Urinary bladder (tissue), 4 donors: ENCODE data around the gene ASMTL. TPM values are rescaled to one million over a fixed set of nuclear protein-coding genes. Genes with fewer than 3 reads are reported as not detected.

Experiments
- DNase-seq: peaks from one replicate; pipeline ENCODE4 v3.0.0-alpha.2; 2015; ENCODE audit errors: extremely low spot score
- H3K27ac ChIP-seq: one replicate; pipeline ENCODE4 v1.5.1; 2013; ENCODE audit warnings: low read depth, mild to moderate bottlenecking, moderate library complexity
- H3K36me3 ChIP-seq: one replicate; pipeline ENCODE4 v1.6.1; 2013; ENCODE audit warnings: mild to moderate bottlenecking, moderate library complexity; ENCODE audit not compliant: insufficient read depth
- H3K4me1 ChIP-seq: one replicate; pipeline ENCODE4 v1.6.1; 2013; ENCODE audit warnings: mild to moderate bottlenecking, moderate library complexity; ENCODE audit not compliant: insufficient read depth
- H3K4me3 ChIP-seq: one replicate; pipeline ENCODE4 v1.5.1; 2013; ENCODE audit warnings: low read depth, low read length
- WGBS: extraction: QIAGEN DNeasy Blood & Tissue Kit; methylation state at CpG from one replicate; pipeline ENCODE4 v1.1.7; 2013; 5-methylcytosine and 5-hydroxymethylcytosine counted together
- polyA plus RNA-seq: library from polyadenylated mRNA; stranded (reverse); fragments of 200-250 nt; gene quantifications from one replicate; pipeline ENCODE4 v1.2.3, GENCODE V29; 2013
- total RNA-seq: library from RNA; depleted of rRNA; stranded (reverse); fragments of >200 nt; gene quantifications from one replicate; pipeline ENCODE4 v1.2.3, GENCODE V29; 2014
- donor health status: healthy with polysubstance abuse.
- donor health status: healthy.

ASMTL gene
- total and polyA plus RNA-seq, 2 donors = 9.1 to 46.2 TPM

- H3K27ac ChIP-seq = peak overlapping the region; percentile 97
- H3K4me3 ChIP-seq = peak overlapping the region; percentile 48
- no peaks in the 10 kb centered on the region for H3K4me1 ChIP-seq
- DNase-seq = peak; percentile 31
- WGBS = under 1% methylated on average over 69 of the region's 76 CpGs
- no peaks in the 10 kb centered on the region for H3K36me3 ChIP-seq
Observed at GRCh38 chrX:1392376-1393068, 60.2 kb downstream of the ASMTL start.

DNA sequence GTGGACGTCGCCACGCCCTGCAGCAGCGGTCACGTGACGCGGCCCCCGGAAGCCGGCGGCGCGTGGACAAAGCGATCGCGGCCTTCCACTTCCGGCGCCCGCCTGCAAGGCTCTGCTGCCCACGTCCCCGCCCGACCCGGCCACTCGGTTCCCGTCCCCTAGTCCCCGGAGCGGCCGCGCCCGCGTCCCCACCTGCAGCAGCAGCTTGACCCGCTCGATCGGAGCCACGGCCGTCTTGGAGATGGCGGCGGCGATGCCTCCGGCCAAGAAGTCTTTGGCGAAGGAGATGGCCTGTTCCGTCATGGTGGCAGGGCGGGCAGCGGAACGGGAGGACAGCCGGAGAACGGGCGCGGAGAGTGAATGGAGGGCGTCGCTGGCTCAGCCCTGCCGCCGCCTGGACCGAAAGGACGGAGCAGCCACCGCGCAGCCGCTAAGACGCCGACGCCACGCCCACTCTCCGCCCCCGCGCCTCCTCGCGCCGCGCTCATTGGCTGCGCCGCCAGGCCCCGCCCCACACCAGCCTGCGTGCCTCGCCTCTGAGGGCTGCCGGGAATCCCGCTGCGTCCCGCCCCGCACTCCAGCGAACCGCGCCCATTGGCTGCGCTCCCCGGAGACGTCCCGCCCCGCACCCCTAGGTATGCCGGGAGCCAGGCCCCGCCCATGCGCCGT is 60.9 kb downstream of the ASMTL start, which contains the start of gene SLC25A6:
SLC25A6 (minus strand) TSS at position 407 of the 669 bp plus-strand sequence; CDS start at position 303, 104 bp downstream.
- Histone ChIP-seq H3K36me3 (peaks cover 5% of the 10 kb centered on the region), H3K27ac (peak within 1 kb of the TSS; percentile 97), H3K4me1 (no peaks in the 10 kb centered on the region), H3K4me3 (peak within 1 kb of the TSS; percentile 86)
- WGBS = under 1% methylated on average over 90 of the region's 90 CpGs
- peak; percentile 91 for DNase-seq

DNA sequence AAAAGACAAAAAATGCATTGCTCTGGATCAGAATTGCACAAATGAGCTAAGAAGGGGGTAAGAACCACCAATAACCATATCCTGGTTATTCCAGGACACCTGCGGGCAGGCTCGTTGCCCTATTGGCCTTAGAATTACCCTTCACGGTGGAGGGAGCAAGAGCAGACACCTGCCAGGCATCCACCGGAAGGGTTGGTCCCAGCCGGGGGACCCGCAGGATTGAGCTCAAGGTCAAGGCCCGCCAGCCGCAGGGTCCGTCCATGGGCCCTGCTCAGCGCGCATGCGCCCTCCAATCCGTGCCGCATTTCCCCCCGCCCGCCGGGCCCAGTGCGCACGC is 61.4 kb downstream of the ASMTL start:
- Histone ChIP-seq H3K27ac (no peak overlapping the region), H3K4me3 (peak overlapping the region; percentile 86), H3K36me3 (peaks cover 9% of the 10 kb centered on the region), H3K4me1 (no peaks in the 10 kb centered on the region)
- DNase-seq = peak; percentile 57
- under 1% methylated on average over 19 of the region's 19 CpGs for WGBS

GRCh38 chrX:1390621-1391369 is 61.9 kb downstream of the ASMTL start:
- H3K36me3 ChIP-seq = peaks cover 12% of the 10 kb centered on the region
- no peak for DNase-seq
- 52% methylated on average over 30 of the region's 30 CpGs for WGBS
- peak overlapping the region; percentile 86 for H3K4me3 ChIP-seq
- H3K27ac ChIP-seq = no peak overlapping the region
- H3K4me1 ChIP-seq = no peaks in the 10 kb centered on the region

- H3K4me1 ChIP-seq = no peaks in the 10 kb centered on the region
- no peak for DNase-seq
- H3K4me3 ChIP-seq = no peak overlapping the region
- WGBS = 94% methylated on average over 10 of the region's 10 CpGs
- H3K27ac ChIP-seq = no peak overlapping the region
- H3K36me3 ChIP-seq = peaks cover 12% of the 10 kb centered on the region
Observed at GRCh38 chrX:1389993-1390285, 62.8 kb downstream of the ASMTL start.

GRCh38 chrX:1389181-1389992 is 63.3 kb downstream of the ASMTL start:
- Histone ChIP-seq H3K4me3 (no peak overlapping the region), H3K4me1 (no peaks in the 10 kb centered on the region), H3K36me3 (peaks cover 12% of the 10 kb centered on the region), H3K27ac (no peak overlapping the region)
- no peak for DNase-seq
- 92% methylated on average over 51 of the region's 51 CpGs for WGBS

GRCh38 chrX:1388651-1389050 is 64.1 kb downstream of the ASMTL start:
- WGBS = 93% methylated on average over 4 of the region's 4 CpGs
- peaks cover 12% of the 10 kb centered on the region for H3K36me3 ChIP-seq
- DNase-seq = no peak
- H3K4me3 ChIP-seq = no peak overlapping the region
- no peak overlapping the region for H3K27ac ChIP-seq
- no peaks in the 10 kb centered on the region for H3K4me1 ChIP-seq

- peaks cover 12% of the 10 kb centered on the region for H3K36me3 ChIP-seq
- H3K27ac ChIP-seq = no peak overlapping the region
- WGBS = 93% methylated on average over 43 of the region's 43 CpGs
- DNase-seq = no peak
- no peaks in the 10 kb centered on the region for H3K4me1 ChIP-seq
- no peak overlapping the region for H3K4me3 ChIP-seq
Observed at GRCh38 chrX:1387141-1387776, 65.5 kb downstream of the ASMTL start.

DNA sequence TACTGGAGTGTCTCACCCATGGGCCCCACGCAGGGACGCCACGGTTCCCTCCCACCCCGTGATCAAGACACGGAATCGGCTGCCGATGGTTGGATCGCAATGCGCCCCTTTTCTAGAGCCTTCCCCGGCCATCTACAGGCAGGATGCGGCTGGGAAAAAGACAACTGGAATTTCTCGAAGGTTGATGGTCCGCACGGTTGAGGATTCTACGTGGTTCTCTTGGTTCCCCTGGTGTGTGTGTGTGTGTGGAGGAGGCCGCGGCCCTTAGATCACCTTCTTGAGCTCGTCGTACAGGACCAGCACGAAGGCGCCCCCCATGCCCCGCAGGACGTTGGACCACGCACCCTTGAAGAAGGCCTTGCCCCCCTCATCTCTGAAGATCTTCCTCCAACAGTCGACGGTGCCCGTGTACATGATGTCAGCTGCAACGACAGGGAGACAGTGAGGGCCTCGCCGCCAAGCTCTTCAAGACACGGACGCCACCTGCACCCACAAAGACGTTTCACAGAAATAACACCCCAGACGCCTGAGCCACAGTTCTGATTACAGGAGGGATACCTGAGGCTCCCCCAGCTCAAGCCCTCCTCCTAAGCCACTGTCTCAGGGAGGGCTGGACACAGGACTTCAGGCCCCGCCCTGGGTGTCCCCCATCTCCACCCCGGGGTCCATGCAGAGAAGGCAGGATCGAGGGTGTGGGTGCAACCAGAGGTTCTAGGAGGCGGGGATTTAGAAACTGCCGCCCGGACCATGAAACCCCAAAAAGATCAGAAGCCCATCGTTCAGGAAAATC is 66.2 kb downstream of the ASMTL start:
- no peaks in the 10 kb centered on the region for H3K4me1 ChIP-seq
- peaks cover 12% of the 10 kb centered on the region for H3K36me3 ChIP-seq
- DNase-seq = no peak
- 95% methylated on average over 41 of the region's 41 CpGs for WGBS
- no peak overlapping the region for H3K27ac ChIP-seq
- H3K4me3 ChIP-seq = no peak overlapping the region

DNA sequence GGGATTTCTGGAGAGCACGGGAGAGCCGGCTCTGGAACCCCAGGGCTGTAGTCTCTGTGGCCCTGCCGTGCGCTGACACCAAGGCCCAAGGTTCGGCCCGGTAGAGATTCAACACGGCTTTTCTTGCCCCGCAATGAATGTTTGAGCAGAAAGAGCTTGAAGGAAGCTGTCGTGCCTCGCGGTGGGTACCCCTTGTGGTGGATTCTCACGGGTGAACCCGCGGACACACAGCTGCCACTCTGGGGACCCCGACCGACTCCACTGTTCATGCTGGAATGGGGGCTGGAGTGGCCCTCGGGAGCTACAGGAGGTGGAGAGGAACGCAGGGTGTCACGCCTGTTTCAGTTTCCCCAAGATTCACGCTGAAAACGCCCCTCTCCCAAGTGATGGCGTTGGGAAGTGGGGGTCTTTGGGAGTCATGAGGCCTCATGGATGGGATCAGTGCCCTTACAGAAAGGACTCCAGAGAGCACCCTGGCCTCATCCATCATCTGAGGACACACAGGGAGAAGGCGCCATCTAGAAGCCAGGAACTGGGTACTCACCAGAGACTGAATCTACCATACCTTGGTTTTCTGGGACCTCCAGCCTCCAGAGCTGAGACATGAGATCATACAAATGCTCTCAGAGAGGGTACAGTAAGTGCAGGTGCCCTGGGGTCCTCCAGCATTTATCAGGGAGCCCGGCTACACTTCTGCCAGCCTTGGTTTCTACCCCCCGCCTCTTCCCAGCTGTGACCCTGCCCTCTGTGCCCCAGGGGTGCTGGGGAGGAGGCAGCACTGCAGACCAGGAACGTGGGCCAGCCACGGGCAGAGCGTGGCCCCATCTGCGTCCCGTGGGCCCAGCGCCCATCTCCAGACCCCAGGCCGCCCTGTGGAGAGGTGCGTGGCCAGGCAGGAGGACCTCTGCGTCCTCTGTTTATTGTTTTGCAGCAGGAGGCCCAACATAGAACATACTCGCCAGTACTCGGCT is 67.2 kb downstream of the ASMTL start:
- WGBS = 95% methylated on average over 36 of the region's 36 CpGs
- Histone ChIP-seq H3K36me3 (peaks cover 12% of the 10 kb centered on the region), H3K27ac (no peak overlapping the region), H3K4me3 (no peak overlapping the region), H3K4me1 (no peaks in the 10 kb centered on the region)
- no peak for DNase-seq

DNA sequence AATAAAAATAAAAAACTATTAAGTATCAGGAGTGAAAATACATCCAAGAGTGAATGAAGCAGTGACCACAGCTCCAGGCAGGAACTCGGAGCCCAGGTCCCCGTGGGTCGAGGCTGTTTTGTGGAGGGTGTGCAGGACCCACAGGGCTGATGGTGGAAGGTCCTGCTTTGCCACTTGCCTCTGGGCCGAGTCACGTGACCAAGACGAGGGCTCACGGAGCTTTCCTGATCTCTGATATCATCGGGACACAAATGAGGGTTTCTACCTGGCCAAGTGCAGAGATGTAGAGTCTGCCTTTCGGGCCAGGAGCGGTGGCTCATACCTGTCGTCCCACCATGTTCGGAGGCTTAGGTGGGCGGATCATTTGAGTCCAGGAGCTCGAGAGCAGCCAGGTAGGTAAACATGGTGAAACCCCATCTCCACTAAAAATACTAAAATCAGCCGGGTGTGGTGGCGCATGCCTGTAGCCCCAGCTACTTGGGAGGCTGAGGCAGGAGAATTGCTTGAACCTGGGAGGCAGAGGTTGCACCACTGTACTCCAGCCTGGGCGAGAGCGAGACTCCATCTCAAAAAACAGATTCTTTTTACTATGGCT is 68.0 kb downstream of the ASMTL start:
- H3K4me1 ChIP-seq = no peaks in the 10 kb centered on the region
- WGBS = 94% methylated on average over 18 of the region's 18 CpGs
- H3K27ac ChIP-seq = no peak overlapping the region
- no peak for DNase-seq
- peaks cover 12% of the 10 kb centered on the region for H3K36me3 ChIP-seq
- H3K4me3 ChIP-seq = no peak overlapping the region
